Measurements from ENCODE around the gene RPS6KA5.
A peak's percentile ranks its signal among the peaks of the same experiment; 100 is the strongest.
"Not testable (repeated sequence)": the region's sequence is repeated elsewhere in the genome, so short reads cannot be mapped to it uniquely, and the experiment has no call there.

The RPS6KA5 gene

DNA sequence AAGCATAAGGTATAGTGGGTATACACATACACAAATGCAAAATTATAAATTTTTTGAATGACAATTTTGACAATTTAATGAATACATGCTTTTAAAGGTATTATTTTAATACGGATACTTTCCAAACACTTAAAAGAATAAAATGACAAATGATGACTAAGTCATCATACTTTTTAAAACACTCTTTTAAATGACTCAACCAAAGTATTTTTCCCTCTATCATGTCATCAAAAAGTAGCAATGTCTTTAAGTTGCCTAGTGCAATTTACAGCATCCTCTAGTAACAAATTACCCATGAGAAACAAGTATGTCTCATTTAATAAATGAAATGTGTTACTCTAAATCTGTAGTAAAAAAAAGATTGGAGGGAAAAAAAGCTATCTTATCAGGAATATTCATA is 73.3 kb downstream of the RPS6KA5 start:
- in situ Hi-C loops (cut with MboI; ENCODE audit: low sequenced_read_pairs, unreplicated experiment), result no loop called here
- TF ChIP-seq, protein P1, sequence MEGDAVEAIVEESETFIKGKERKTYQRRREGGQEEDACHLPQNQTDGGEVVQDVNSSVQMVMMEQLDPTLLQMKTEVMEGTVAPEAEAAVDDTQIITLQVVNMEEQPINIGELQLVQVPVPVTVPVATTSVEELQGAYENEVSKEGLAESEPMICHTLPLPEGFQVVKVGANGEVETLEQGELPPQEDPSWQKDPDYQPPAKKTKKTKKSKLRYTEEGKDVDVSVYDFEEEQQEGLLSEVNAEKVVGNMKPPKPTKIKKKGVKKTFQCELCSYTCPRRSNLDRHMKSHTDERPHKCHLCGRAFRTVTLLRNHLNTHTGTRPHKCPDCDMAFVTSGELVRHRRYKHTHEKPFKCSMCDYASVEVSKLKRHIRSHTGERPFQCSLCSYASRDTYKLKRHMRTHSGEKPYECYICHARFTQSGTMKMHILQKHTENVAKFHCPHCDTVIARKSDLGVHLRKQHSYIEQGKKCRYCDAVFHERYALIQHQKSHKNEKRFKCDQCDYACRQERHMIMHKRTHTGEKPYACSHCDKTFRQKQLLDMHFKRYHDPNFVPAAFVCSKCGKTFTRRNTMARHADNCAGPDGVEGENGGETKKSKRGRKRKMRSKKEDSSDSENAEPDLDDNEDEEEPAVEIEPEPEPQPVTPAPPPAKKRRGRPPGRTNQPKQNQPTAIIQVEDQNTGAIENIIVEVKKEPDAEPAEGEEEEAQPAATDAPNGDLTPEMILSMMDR (IDR thresholded peaks at IDR 0.05; ENCODE audit: borderline replicate concordance, control extremely low read depth, extremely low read depth, insufficient read depth, missing control alignments), result no peak

DNA sequence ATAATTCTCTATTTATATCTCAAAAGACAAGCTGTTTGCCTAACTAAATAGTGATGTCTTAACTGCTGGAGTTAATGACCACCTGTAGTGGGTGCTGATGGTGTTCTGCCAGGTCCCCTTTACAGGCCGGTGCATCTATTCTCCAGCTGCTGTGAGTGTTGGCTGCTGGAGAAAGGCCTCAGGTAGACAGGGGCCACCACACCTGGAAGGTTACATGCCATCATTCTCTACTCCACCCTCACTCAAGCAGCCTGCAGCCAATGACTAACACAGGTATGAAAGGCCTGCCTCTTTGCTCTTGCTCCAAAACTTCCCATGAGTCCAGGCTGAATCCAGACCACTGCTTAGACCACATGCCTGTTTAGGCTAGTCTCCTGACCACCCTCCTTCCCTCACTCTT is 73.9 kb downstream of the RPS6KA5 start:
- TF ChIP-seq, protein P1 (IDR thresholded peaks at IDR 0.05; ENCODE audit: borderline replicate concordance, control extremely low read depth, extremely low read depth, insufficient read depth, missing control alignments), result no peak
- in situ Hi-C loops (cut with MboI; ENCODE audit: low sequenced_read_pairs, unreplicated experiment), result no loop called here
- DNase-seq (ENCODE audit: low spot score), result no peak

More for the DNA sequence above, 73.3 kb downstream of the RPS6KA5 start:
- DNase-seq (ENCODE audit: low spot score), result no peak

DNA sequence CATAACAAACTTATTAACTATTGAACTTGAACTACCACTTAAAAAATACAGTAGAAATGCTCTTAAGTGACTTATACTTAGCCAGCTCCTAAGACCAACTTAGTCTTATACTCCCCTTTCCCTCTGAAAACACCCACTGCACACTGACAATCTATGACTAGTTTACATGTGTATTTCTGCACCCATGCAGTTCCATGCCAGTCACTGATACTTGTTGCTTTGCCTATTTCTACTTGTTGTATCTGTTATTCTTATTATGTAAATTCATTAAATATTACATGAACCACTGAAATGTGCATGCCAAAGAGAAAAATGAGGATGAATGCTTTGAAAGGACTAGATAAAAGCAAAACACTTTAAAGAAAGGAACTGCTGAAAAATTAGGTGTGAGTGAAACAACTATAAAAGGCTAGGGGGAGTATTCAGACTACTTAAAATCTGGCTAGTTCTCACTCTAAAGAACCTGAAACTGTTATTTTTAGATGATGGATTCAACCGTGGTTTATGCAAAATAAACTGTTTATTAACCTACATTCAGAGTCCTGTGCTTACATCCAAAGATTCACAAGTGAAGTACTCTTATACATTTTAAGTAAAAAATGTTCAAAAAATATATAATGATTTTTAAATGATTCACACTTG is 74.7 kb downstream of the RPS6KA5 start:
- in situ Hi-C loops (cut with MboI; ENCODE audit: low sequenced_read_pairs, unreplicated experiment), result no loop called here
- TF ChIP-seq, protein P1 (IDR thresholded peaks at IDR 0.05; ENCODE audit: borderline replicate concordance, control extremely low read depth, extremely low read depth, insufficient read depth, missing control alignments), result peak; percentile 18
- peak; percentile 56 for DNase-seq (ENCODE audit: low spot score)

DNA sequence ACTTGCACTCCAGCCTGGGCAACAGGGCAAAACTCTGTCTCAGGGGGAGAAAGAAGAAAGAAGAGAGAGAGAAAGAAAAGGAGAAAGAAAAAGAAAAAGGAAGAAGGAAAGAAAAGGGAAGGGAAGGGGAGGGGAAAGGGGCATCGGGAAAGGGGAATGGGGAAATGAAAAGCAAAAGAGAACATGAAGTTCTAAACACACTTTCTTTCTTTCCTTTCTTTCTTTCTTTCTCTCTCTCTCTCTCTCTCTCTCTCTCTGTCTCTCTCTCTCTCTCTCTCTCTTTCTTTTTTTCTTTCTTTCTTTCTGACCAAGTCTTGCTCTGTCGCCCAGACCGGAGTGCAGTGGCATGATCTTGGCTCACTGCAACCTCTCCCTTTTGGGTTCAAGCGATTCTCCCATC is 76.9 kb downstream of the RPS6KA5 start:
- DNase-seq (ENCODE audit: low spot score), result no peak
- TF ChIP-seq, protein P1 (IDR thresholded peaks at IDR 0.05; ENCODE audit: borderline replicate concordance, control extremely low read depth, extremely low read depth, insufficient read depth, missing control alignments), result no peak
- in situ Hi-C loops (cut with MboI; ENCODE audit: low sequenced_read_pairs, unreplicated experiment), result no loop called here

DNA sequence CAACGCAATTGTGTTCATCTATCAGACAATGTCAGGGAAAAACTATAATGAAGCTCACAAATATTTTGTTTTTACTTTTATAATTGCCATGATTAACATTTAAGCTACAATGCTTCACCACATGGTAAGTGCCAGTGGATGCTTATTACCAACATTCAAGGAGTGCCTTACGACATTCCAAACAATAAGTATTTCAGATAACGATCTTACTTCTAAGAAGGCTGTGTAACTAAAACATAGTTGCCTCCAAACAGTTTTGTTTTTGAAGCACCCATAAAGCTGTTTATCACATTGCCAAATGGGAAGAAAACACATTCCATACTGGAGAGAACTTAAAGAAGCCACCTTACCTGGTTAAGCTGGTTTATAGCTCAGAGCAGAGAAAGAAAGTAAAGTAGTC is 78.8 kb downstream of the RPS6KA5 start:
- TF ChIP-seq, protein P1 (IDR thresholded peaks at IDR 0.05; ENCODE audit: borderline replicate concordance, control extremely low read depth, extremely low read depth, insufficient read depth, missing control alignments), result no peak
- DNase-seq (ENCODE audit: low spot score), result no peak
- in situ Hi-C loops (cut with MboI; ENCODE audit: low sequenced_read_pairs, unreplicated experiment), result no loop called here

DNA sequence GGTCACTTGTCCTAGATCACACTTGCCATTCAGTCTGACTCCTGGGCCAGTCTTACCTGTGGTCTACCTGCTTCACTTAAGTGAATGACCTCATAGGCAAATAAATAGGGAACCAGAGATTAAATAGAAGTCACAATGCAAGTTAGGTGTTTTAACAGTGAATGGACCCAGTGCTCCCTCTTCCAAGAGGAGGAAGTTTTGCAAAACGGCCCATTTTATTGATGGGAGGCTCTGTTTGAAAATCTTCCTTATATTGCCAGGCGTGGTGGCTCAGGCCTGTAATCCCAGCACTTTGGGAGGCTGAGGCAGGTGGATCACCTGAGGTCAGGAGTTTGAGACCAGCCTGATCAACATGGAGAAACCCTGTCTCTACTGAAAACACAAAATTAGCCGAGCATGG is 79.8 kb downstream of the RPS6KA5 start:
- in situ Hi-C loops (cut with MboI; ENCODE audit: low sequenced_read_pairs, unreplicated experiment); DNase-seq (ENCODE audit: low spot score): not testable (repeated sequence)

DNA sequence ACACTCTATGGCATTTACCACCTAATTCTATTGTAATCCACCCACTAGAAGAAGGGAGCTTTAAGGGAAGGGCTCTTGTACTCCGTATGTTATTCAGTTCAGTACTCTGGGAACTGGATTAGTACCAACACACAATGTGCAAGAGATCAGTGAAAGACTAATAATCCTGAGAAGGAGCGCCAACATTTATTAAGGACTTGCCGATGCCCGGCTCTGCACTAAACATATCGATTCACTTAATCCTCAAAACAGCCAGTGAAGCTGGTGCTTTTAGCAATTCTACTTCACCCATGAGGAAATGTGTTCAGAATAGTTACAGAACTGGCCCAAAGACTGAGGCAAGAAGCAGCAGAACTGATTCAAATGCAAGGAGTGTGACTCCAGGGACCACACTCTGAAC is 80.9 kb downstream of the RPS6KA5 start:
- in situ Hi-C loops (cut with MboI; ENCODE audit: low sequenced_read_pairs, unreplicated experiment), result no loop called here
- DNase-seq (ENCODE audit: low spot score), result no peak
- TF ChIP-seq, protein P1 (IDR thresholded peaks at IDR 0.05; ENCODE audit: borderline replicate concordance, control extremely low read depth, extremely low read depth, insufficient read depth, missing control alignments), result no peak
